Liver (tissue), 9 donors: Measurements from ENCODE around the gene FOSL2. TPM values are rescaled to one million over a fixed set of nuclear protein-coding genes. Genes with fewer than 3 reads are reported as not detected.

Source experiments
- DNase-seq: peaks from one replicate; pipeline ENCODE4 v3.0.0-alpha.2; 2017; ENCODE audit warnings: low spot score
- H3K27ac ChIP-seq, 2 donors: one replicate each; pipeline ENCODE4 v1.7.0; 2013; ENCODE audit warnings: inconsistent platforms in 2 of 2, low read length in 2 of 2, control low read depth in 1 of 2, low read depth in 1 of 2, mild to moderate bottlenecking in 1 of 2
- H3K27me3 ChIP-seq, 4 donors: one replicate each; pipeline versions ENCODE4 v1.6.1 to v1.7.0; 2013; ENCODE audit warnings: low read length in 3 of 4, inconsistent platforms in 1 of 4, mild to moderate bottlenecking in 1 of 4, moderate library complexity in 1 of 4; ENCODE audit not compliant: control insufficient read depth in 4 of 4, insufficient read depth in 4 of 4
- H3K36me3 ChIP-seq, 4 donors: one replicate each; pipeline versions ENCODE4 v1.6.1 to v1.7.0; 2013; ENCODE audit warnings: low read length in 3 of 4, mild to moderate bottlenecking in 3 of 4, low read depth in 1 of 4, moderate library complexity in 1 of 4; ENCODE audit not compliant: control insufficient read depth in 4 of 4, insufficient read depth in 3 of 4
- H3K4me1 ChIP-seq, 4 donors: one replicate each; pipeline versions ENCODE4 v1.6.1 to v1.7.0; 2013; ENCODE audit warnings: low read length in 3 of 4, mild to moderate bottlenecking in 3 of 4, moderate library complexity in 1 of 4; ENCODE audit not compliant: control insufficient read depth in 4 of 4, insufficient read depth in 4 of 4
- H3K4me3 ChIP-seq, 3 donors: one replicate each; pipeline versions ENCODE4 v1.6.1 to v1.7.0; 2013; ENCODE audit warnings: low read length in 3 of 3, control low read depth in 1 of 3, low read depth in 1 of 3, mild to moderate bottlenecking in 1 of 3
- H3K9ac ChIP-seq, 2 donors: one replicate each; pipeline ENCODE4 v1.7.0; 2013; ENCODE audit warnings: low read length in 2 of 2, mild to moderate bottlenecking in 2 of 2, moderate library complexity in 2 of 2, control low read depth in 1 of 2, low read depth in 1 of 2
- H3K9me3 ChIP-seq, 4 donors: one replicate each; pipeline versions ENCODE4 v1.6.1 to v1.7.0; 2013; ENCODE audit warnings: low read length in 3 of 4; ENCODE audit not compliant: control insufficient read depth in 4 of 4
- EGR1 ChIP-seq, 2 donors: IDR thresholded peaks; 2 replicates each; pipeline ENCODE4 v1.6.1; 2016 to 2018; ENCODE audit warnings: antibody characterized with exemption in 2 of 2, low read depth in 2 of 2
- FOXA2 ChIP-seq: IDR thresholded peaks from 2 replicates; pipeline ENCODE4 v1.6.1; 2016; ENCODE audit warnings: antibody characterized with exemption
- HNF4A ChIP-seq, 2 donors: conservative IDR thresholded peaks; 2 replicates each; pipeline ENCODE4 v1.6.1; 2016; ENCODE audit warnings: antibody characterized with exemption in 2 of 2, mild to moderate bottlenecking in 2 of 2
- HNF4G ChIP-seq: IDR thresholded peaks from 2 replicates; pipeline ENCODE4 v1.6.1; 2016; ENCODE audit warnings: antibody characterized with exemption
- JUND ChIP-seq, 2 donors: IDR thresholded peaks; 2 replicates each; pipeline ENCODE4 v1.6.1; 2016; ENCODE audit warnings: antibody characterized with exemption in 2 of 2
- NR2F2 ChIP-seq: IDR thresholded peaks from 2 replicates; pipeline ENCODE4 v1.6.1; 2016; ENCODE audit warnings: antibody characterized with exemption
- RAD21 ChIP-seq, 2 donors: IDR thresholded peaks; 2 replicates each; pipeline ENCODE4 v1.6.1; 2016; ENCODE audit warnings: antibody characterized with exemption in 2 of 2, mild to moderate bottlenecking in 2 of 2
- RXRA ChIP-seq, 2 donors: IDR thresholded peaks; 2 replicates each; pipeline ENCODE4 v1.6.1; 2017 to 2018; ENCODE audit warnings: antibody characterized with exemption in 2 of 2, mild to moderate bottlenecking in 1 of 2
- SP1 ChIP-seq: IDR thresholded peaks from 2 replicates; pipeline ENCODE4 v1.6.1; 2018; ENCODE audit warnings: antibody characterized with exemption, mild to moderate bottlenecking
- TAF1 ChIP-seq: conservative IDR thresholded peaks from 2 replicates; pipeline ENCODE4 v1.6.1; 2016; ENCODE audit warnings: antibody characterized with exemption, mild to moderate bottlenecking
- YY1 ChIP-seq: IDR thresholded peaks from 2 replicates; pipeline ENCODE4 v1.6.1; 2016; ENCODE audit warnings: antibody characterized with exemption, mild to moderate bottlenecking
- WGBS: extraction: QIAGEN DNeasy Blood & Tissue Kit; methylation state at CpG from one replicate; pipeline ENCODE4 v1.1.7; 2013; 5-methylcytosine and 5-hydroxymethylcytosine counted together
- polyA plus RNA-seq, 2 donors: library from polyadenylated mRNA; stranded (reverse) in 1 of 2; unstranded in 1 of 2; fragments of 200-250 nt in 1 of 2; fragments of >200 nt in 1 of 2; fragmentation: Nextera tagmentation in 1 of 2; extraction: Ambion mirVana in 1 of 2; gene quantifications; one replicate each; pipeline versions ENCODE4 v1.2.1 to v1.2.3, GENCODE V29; 2013 to 2015
- total RNA-seq, 2 donors: library from RNA; depleted of rRNA; stranded (reverse); fragments of >200 nt; gene quantifications; one replicate each; pipeline ENCODE4 v1.2.3, GENCODE V29; 2014
- TF ChIP-seq, protein P1 (sequence below): IDR thresholded peaks from 2 replicates; pipeline ENCODE4 v1.6.1; 2016; ENCODE audit warnings: antibody characterized with exemption
- TF ChIP-seq, protein P2 (sequence below): IDR thresholded peaks from 2 replicates; pipeline ENCODE4 v1.6.1; 2016; ENCODE audit warnings: antibody characterized with exemption
- TF ChIP-seq, protein P3 (sequence below): IDR thresholded peaks from 2 replicates; pipeline ENCODE4 v1.6.1; 2016; ENCODE audit warnings: antibody characterized with exemption
- TF ChIP-seq, protein P4 (sequence below): IDR thresholded peaks from 2 replicates; pipeline ENCODE4 v1.6.1; 2016; ENCODE audit warnings: antibody characterized with exemption, mild to moderate bottlenecking
- donor health status: healthy.
- donor health status: healthy.
- donor health status: healthy.
- donor health status: healthy.
- donor health status: healthy.

The FOSL2 gene
- total and polyA plus RNA-seq, 4 donors = 1.9 to 10.7 (median 2.6) TPM

DNA sequence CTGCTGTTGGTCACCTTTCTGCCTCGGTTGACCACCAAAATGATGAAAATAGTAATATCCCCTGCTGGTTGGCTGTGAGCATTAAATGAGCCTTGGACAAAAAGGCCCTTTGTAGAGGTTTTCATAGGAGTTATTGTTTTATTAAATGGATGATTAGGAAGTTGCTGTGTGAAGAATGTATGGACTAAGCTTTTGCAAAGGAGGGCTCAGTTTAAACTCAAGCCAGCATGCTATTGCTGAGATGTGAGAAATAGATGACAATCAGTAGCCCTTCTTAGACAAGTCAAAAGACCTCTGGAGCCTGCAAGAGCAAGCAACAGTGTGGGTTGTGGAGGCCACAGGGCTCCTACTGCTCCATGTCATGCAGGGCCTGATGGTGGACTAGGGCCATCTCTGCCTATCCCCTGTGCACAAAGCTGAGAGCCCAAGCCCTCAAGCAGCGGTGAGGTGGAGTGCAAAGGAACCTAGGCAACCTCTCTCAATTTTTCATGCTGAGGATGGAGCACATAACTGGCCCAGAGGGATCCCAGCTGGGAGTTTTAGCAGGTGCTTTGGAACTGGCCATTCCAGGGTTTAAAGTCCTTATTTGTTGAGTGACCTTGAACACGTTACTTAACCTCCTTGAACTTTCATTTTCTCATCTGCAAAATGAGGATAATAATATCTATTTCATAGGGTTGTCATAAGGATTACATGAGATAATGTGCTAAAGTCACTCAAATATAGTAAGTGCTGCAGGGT, 37.1 kb downstream of the FOSL2 start:
- no peak overlapping the region for H3K9ac ChIP-seq
- H3K36me3 ChIP-seq = no peaks in the 10 kb centered on the region
- no peaks in the 10 kb centered on the region for H3K9me3 ChIP-seq
- H3K4me3 ChIP-seq = no peak overlapping the region
- WGBS = 74% methylated on average over 3 of the region's 3 CpGs
- H3K4me1 ChIP-seq = peaks cover 0 to under 1% (median 0%) of the 10 kb centered on the region in 4 donors
- H3K27me3 ChIP-seq = no peaks in the 10 kb centered on the region
- no peak for DNase-seq
- TF ChIP-seq HNF4A (conservative IDR thresholded peaks at IDR 0.05) (peak in 1 of 2 donors; percentile 21), NR2F2 (no peak), SP1 (no peak), TAF1 (no peak), YY1 (no peak), RAD21 (IDR thresholded peaks at IDR 0.05) (no peak), HNF4G (no peak)
- TF ChIP-seq, protein P1, sequence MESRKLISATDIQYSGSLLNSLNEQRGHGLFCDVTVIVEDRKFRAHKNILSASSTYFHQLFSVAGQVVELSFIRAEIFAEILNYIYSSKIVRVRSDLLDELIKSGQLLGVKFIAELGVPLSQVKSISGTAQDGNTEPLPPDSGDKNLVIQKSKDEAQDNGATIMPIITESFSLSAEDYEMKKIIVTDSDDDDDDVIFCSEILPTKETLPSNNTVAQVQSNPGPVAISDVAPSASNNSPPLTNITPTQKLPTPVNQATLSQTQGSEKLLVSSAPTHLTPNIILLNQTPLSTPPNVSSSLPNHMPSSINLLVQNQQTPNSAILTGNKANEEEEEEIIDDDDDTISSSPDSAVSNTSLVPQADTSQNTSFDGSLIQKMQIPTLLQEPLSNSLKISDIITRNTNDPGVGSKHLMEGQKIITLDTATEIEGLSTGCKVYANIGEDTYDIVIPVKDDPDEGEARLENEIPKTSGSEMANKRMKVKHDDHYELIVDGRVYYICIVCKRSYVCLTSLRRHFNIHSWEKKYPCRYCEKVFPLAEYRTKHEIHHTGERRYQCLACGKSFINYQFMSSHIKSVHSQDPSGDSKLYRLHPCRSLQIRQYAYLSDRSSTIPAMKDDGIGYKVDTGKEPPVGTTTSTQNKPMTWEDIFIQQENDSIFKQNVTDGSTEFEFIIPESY = no peak
- H3K27ac ChIP-seq = no peak overlapping the region

DNA sequence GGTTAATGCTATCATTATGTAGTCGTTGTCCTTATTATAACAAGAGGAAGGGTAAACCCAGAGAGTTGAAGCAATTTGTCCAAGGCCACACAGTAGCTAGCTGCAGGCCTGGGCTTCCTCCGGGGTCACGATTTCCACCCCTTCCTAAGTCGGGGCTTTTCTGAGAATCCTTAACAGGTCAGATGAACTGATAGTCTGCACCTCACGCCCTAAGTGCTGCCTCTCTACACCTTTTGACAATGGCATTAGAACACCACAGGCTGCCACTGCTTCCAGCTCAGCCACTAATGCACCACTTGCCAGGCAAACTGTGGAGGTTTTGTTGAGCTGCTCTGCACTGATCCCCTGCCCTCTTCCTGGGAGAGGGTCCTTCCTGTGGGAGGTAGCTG, 37.7 kb downstream of the FOSL2 start:
- Histone ChIP-seq H3K4me3 (no peak overlapping the region), H3K36me3 (no peaks in the 10 kb centered on the region), H3K4me1 (peaks cover 0 to 5% (median 0%) of the 10 kb centered on the region in 4 donors), H3K9ac (no peak overlapping the region), H3K9me3 (no peaks in the 10 kb centered on the region), H3K27ac (no peak overlapping the region), H3K27me3 (no peaks in the 10 kb centered on the region)
- 87% methylated on average over 5 of the region's 5 CpGs for WGBS
- DNase-seq = no peak
- TF ChIP-seq JUND (IDR thresholded peaks at IDR 0.05) = no peak
- no peak for TF ChIP-seq YY1
- TF ChIP-seq EGR1 (IDR thresholded peaks at IDR 0.05; ENCODE audit: low read depth in 2 of 2) = no peak
- TF ChIP-seq FOXA2 = no peak
- TF ChIP-seq, protein P1 = no peak
- TF ChIP-seq, protein P2, sequence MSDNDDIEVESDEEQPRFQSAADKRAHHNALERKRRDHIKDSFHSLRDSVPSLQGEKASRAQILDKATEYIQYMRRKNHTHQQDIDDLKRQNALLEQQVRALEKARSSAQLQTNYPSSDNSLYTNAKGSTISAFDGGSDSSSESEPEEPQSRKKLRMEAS = no peak
- no peak for TF ChIP-seq SP1

DNA sequence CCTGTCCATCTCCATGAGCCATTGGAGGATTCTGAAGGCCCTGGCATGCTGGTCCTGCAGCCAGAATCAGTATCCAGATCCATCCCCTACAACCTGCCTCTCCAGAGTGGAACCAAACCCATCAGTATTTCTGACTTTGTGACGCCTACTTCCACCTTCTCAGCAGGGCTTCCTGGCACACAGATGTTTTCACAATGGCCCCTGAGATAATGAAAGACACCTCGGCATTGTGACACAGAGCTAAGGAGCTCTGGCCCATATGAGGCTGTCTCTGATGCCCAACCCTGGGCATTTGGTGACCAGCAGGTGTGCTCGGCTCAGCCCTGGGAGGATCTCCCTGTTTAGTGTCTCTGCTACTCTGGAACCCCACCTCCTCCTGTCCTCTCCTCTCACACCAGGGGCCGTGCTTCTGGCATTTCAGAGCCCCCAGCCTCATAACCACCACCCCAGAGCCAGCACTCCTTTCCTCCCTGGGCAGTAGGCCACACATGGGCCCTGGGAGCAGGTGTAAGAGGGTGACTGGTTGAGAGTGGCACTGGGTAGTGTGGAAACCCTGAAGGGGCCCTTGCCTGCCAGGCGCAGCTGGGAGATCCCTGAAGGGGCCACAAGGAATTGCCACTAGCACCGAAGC, 38.2 kb downstream of the FOSL2 start:
- no peak for TF ChIP-seq YY1
- no peak for TF ChIP-seq HNF4A (conservative IDR thresholded peaks at IDR 0.05)
- no peak for TF ChIP-seq NR2F2
- TF ChIP-seq RXRA (IDR thresholded peaks at IDR 0.05) = no peak
- TF ChIP-seq FOXA2 = no peak
- TF ChIP-seq, protein P2 = no peak
- no peak for TF ChIP-seq EGR1 (IDR thresholded peaks at IDR 0.05; ENCODE audit: low read depth in 2 of 2)
- TF ChIP-seq, protein P3, sequence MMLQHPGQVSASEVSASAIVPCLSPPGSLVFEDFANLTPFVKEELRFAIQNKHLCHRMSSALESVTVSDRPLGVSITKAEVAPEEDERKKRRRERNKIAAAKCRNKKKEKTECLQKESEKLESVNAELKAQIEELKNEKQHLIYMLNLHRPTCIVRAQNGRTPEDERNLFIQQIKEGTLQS = no peak
- no peak for TF ChIP-seq RAD21 (IDR thresholded peaks at IDR 0.05)
- TF ChIP-seq, protein P4, sequence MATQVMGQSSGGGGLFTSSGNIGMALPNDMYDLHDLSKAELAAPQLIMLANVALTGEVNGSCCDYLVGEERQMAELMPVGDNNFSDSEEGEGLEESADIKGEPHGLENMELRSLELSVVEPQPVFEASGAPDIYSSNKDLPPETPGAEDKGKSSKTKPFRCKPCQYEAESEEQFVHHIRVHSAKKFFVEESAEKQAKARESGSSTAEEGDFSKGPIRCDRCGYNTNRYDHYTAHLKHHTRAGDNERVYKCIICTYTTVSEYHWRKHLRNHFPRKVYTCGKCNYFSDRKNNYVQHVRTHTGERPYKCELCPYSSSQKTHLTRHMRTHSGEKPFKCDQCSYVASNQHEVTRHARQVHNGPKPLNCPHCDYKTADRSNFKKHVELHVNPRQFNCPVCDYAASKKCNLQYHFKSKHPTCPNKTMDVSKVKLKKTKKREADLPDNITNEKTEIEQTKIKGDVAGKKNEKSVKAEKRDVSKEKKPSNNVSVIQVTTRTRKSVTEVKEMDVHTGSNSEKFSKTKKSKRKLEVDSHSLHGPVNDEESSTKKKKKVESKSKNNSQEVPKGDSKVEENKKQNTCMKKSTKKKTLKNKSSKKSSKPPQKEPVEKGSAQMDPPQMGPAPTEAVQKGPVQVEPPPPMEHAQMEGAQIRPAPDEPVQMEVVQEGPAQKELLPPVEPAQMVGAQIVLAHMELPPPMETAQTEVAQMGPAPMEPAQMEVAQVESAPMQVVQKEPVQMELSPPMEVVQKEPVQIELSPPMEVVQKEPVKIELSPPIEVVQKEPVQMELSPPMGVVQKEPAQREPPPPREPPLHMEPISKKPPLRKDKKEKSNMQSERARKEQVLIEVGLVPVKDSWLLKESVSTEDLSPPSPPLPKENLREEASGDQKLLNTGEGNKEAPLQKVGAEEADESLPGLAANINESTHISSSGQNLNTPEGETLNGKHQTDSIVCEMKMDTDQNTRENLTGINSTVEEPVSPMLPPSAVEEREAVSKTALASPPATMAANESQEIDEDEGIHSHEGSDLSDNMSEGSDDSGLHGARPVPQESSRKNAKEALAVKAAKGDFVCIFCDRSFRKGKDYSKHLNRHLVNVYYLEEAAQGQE = no peak
- Histone ChIP-seq H3K9me3 (no peaks in the 10 kb centered on the region), H3K4me1 (peaks cover 0 to 5% (median 0%) of the 10 kb centered on the region in 4 donors), H3K4me3 (no peak overlapping the region), H3K27me3 (no peaks in the 10 kb centered on the region), H3K36me3 (no peaks in the 10 kb centered on the region), H3K27ac (no peak overlapping the region), H3K9ac (no peak overlapping the region)
- DNase-seq = no peak
- 88% methylated on average over 6 of the region's 6 CpGs for WGBS
